Neural cell (in vitro differentiated cells): ENCODE results near the gene DLG5. TPM values are rescaled to one million over a fixed set of nuclear protein-coding genes. Genes with fewer than 3 reads are reported as not detected.

ENCODE experiments used
- H2AFZ ChIP-seq: fragments of 200-600, 300-800 bp; sonication (generic), shearing (Covaris generic); 2 replicates; pipeline ENCODE4 v1.6.0; 2014; ENCODE audit warnings: low read depth, mild to moderate bottlenecking, antibody characterized with exemption, low read length, moderate library complexity
- H3F3A ChIP-seq: fragments of 200-600 bp; shearing (Covaris generic); 2 replicates; pipeline ENCODE4 v1.6.1; 2016; ENCODE audit warnings: mild to moderate bottlenecking, moderate library complexity, mixed read lengths, antibody characterized with exemption, low read length; ENCODE audit not compliant: insufficient read depth, poor library complexity, severe bottlenecking
- H3K27ac ChIP-seq: fragments of 200-600, 300-800 bp; sonication (generic), shearing (Covaris generic); 2 replicates; pipeline ENCODE4 v1.5.1; 2014; ENCODE audit warnings: mild to moderate bottlenecking, low read length, moderate library complexity
- H3K27me3 ChIP-seq: fragments of 300-800, 200-600 bp; sonication (generic), shearing (Covaris generic); 2 replicates; pipeline ENCODE4 v1.6.0; 2014; ENCODE audit warnings: mild to moderate bottlenecking, low read depth, low read length, moderate library complexity; ENCODE audit not compliant: insufficient read depth
- H3K36me3 ChIP-seq: fragments of 300-800, 200-600 bp; sonication (generic), shearing (Covaris generic); 2 replicates; pipeline ENCODE4 v1.5.1; 2014; ENCODE audit warnings: mild to moderate bottlenecking, antibody characterized with exemption, low read length, moderate library complexity; ENCODE audit not compliant: insufficient read depth
- H3K4me2 ChIP-seq: fragments of 300-800, 200-600 bp; sonication (generic), shearing (Covaris generic); 2 replicates; pipeline ENCODE4 v1.6.0; 2014; ENCODE audit warnings: mild to moderate bottlenecking, low read length
- H3K4me3 ChIP-seq: fragments of 300-800, 200-600 bp; sonication (generic), shearing (Covaris generic); 2 replicates; pipeline ENCODE4 v1.5.1; 2014; ENCODE audit warnings: mild to moderate bottlenecking, low read length, moderate library complexity
- H3K79me2 ChIP-seq: fragments of 200-600 bp; shearing (Covaris generic); replicated peaks from 2 replicates; pipeline ENCODE4 v1.6.0; 2014; ENCODE audit warnings: mild to moderate bottlenecking, low read length, moderate library complexity; ENCODE audit not compliant: insufficient read depth
- H3K9ac ChIP-seq: fragments of 300-800, 200-600 bp; sonication (generic), shearing (Covaris generic); 2 replicates; pipeline ENCODE4 v1.6.1; 2016; ENCODE audit warnings: mild to moderate bottlenecking, low read length, mixed read lengths
- H3K9me2 ChIP-seq: fragments of 200-600 bp; shearing (Covaris generic); 2 replicates; pipeline ENCODE4 v1.6.1; 2016; ENCODE audit warnings: mild to moderate bottlenecking, low read length, mixed read lengths; ENCODE audit not compliant: insufficient read depth
- H3K9me3 ChIP-seq: fragments of 200-600, 300-800 bp; sonication (generic), shearing (Covaris generic); 2 replicates; pipeline ENCODE4 v1.6.1; 2016; ENCODE audit warnings: mild to moderate bottlenecking, mixed run types, low read length, moderate library complexity, mixed read lengths
- H4K20me1 ChIP-seq: fragments of 200-600 bp; shearing (Covaris generic); 2 replicates; pipeline ENCODE4 v1.6.1; 2016; ENCODE audit warnings: mild to moderate bottlenecking, mixed run types; ENCODE audit not compliant: insufficient read depth
- CTCF ChIP-seq: fragments of 450-650 bp; IDR thresholded peaks from 2 replicates; pipeline ENCODE4 v1.5.1; 2014; ENCODE audit warnings: antibody characterized with exemption, mild to moderate bottlenecking, moderate library complexity; ENCODE audit not compliant: poor library complexity, severe bottlenecking
- EP300 ChIP-seq: fragments of 450-650 bp; conservative IDR thresholded peaks from 2 replicates; pipeline ENCODE4 v1.6.1; 2014; ENCODE audit warnings: antibody characterized with exemption, mild to moderate bottlenecking, moderate library complexity; ENCODE audit not compliant: poor library complexity, severe bottlenecking
- EZH2 ChIP-seq: fragments of 200-600, 300-800 bp; shearing (Covaris generic), sonication (generic); IDR thresholded peaks from 2 replicates; pipeline ENCODE4 v1.6.1; 2014; ENCODE audit warnings: antibody characterized with exemption, low read length, borderline replicate concordance, mild to moderate bottlenecking; ENCODE audit not compliant: insufficient read depth, poor library complexity, severe bottlenecking
- MXI1 ChIP-seq: fragments of 450-650 bp; conservative IDR thresholded peaks from 2 replicates; pipeline ENCODE4 v1.6.1; 2014; ENCODE audit warnings: antibody characterized with exemption, mild to moderate bottlenecking; ENCODE audit not compliant: poor library complexity, severe bottlenecking
- POLR2AphosphoS5 ChIP-seq: IDR thresholded peaks from 2 replicates; pipeline ENCODE4 v1.6.1; 2012
- RAD21 ChIP-seq: fragments of 450-650 bp; conservative IDR thresholded peaks from 2 replicates; pipeline ENCODE4 v1.6.1; 2014; ENCODE audit warnings: antibody characterized with exemption, mild to moderate bottlenecking, moderate library complexity
- REST ChIP-seq: IDR thresholded peaks from 2 replicates; pipeline ENCODE4 v1.6.1; 2012; ENCODE audit warnings: borderline replicate concordance
- SMC3 ChIP-seq: fragments of 450-650 bp; conservative IDR thresholded peaks from 2 replicates; pipeline ENCODE4 v1.6.1; 2014; ENCODE audit warnings: antibody characterized with exemption, mild to moderate bottlenecking, moderate library complexity; ENCODE audit not compliant: poor library complexity
- TAF1 ChIP-seq: IDR thresholded peaks from 2 replicates; pipeline ENCODE4 v1.6.1; 2012; ENCODE audit warnings: low read depth
- polyA plus RNA-seq: library from polyadenylated mRNA; depleted of rRNA; stranded (reverse); fragments of >200 nt; gene quantifications from 2 replicates; pipeline ENCODE4 v1.2.3, GENCODE V29; 2014

DLG5 gene
- polyA plus RNA-seq, 1 donor from 2014 or later, result 72.9 TPM

GRCh38 chr10:77902159-77902558 is 24.4 kb downstream of the DLG5 start:
- Histone ChIP-seq H3F3A (no peaks in the 10 kb centered on the region), H3K27me3 (no peaks in the 10 kb centered on the region), H3K9ac (no peak overlapping the region), H3K4me2 (no peak overlapping the region), H3K9me2 (no peaks in the 10 kb centered on the region), H3K36me3 (no peaks in the 10 kb centered on the region), H3K9me3 (no peaks in the 10 kb centered on the region), H3K27ac (no peak overlapping the region), H3K79me2 (peaks cover 45% of the 10 kb centered on the region), H3K4me3 (no peak overlapping the region), H4K20me1 (no peaks in the 10 kb centered on the region), H2AFZ (no peak overlapping the region)
- TF ChIP-seq MXI1, result no peak
- TF ChIP-seq POLR2AphosphoS5, result no peak

- no peaks in the 10 kb centered on the region for H3F3A ChIP-seq
- H3K36me3 ChIP-seq, result no peaks in the 10 kb centered on the region
- no peaks in the 10 kb centered on the region for H3K9me2 ChIP-seq
- no peak overlapping the region for H3K27ac ChIP-seq
- no peaks in the 10 kb centered on the region for H3K27me3 ChIP-seq
- no peaks in the 10 kb centered on the region for H3K9me3 ChIP-seq
- H4K20me1 ChIP-seq, result no peaks in the 10 kb centered on the region
- TF ChIP-seq RAD21, result no peak
- no peak for TF ChIP-seq EZH2
- TF ChIP-seq MXI1, result no peak
- TF ChIP-seq SMC3, result no peak
- no peak for TF ChIP-seq TAF1
- TF ChIP-seq REST, result no peak
- TF ChIP-seq EP300, result no peak
- no peak for TF ChIP-seq POLR2AphosphoS5
- no peak for TF ChIP-seq CTCF
- no peak overlapping the region for H3K4me3 ChIP-seq
- H3K79me2 ChIP-seq, result peaks cover 44% of the 10 kb centered on the region
- H2AFZ ChIP-seq, result no peak overlapping the region
- H3K9ac ChIP-seq, result no peak overlapping the region
- H3K4me2 ChIP-seq, result no peak overlapping the region
Observed at GRCh38 chr10:77901743-77902142, 24.8 kb downstream of the DLG5 start.

DNA sequence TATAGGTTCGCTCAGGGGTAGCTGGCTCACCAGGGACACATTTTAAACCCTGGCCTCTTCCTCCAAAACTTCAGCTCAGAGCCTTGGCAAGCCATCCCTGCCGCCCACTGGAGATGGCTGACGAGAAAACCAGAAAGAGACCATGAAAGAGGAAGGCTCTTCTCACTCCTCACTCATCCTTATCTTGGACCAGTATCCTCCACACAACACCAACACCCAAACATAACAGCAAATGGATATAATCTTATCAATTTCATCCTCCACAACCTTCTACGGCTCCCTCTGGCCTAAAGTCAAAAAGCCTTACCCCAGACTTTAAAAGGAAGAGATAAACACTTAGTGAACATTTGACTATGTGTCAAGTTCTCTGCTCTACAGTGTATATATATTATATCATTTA is 26.9 kb downstream of the DLG5 start:
- H3K9me3 ChIP-seq, result no peaks in the 10 kb centered on the region
- H3F3A ChIP-seq, result no peaks in the 10 kb centered on the region
- no peak overlapping the region for H3K27ac ChIP-seq
- TF ChIP-seq TAF1 (no peak), SMC3 (no peak), CTCF (no peak)
- H3K4me3 ChIP-seq, result no peak overlapping the region
- H2AFZ ChIP-seq, result no peak overlapping the region
- H3K4me2 ChIP-seq, result no peak overlapping the region
- H3K27me3 ChIP-seq, result no peaks in the 10 kb centered on the region
- no peaks in the 10 kb centered on the region for H4K20me1 ChIP-seq
- peaks cover 34% of the 10 kb centered on the region for H3K79me2 ChIP-seq
- no peak overlapping the region for H3K9ac ChIP-seq
- no peaks in the 10 kb centered on the region for H3K9me2 ChIP-seq
- no peaks in the 10 kb centered on the region for H3K36me3 ChIP-seq
